RWPE2 (cell line): Measurements from ENCODE around the gene TMPRSS9.

ENCODE experiments used
- ATAC-seq: fragments of 200-7000 bp; cut with Tn5 transposase; 3 replicates; pipeline ENCODE4 v1.9.1; 2021; ENCODE audit warnings: low read depth
- DNase-seq: peaks from one replicate; pipeline ENCODE4 v3.0.0-alpha.2; 2020; ENCODE audit warnings: low spot score
- H3K27ac ChIP-seq: fragments of 450-650 bp; 2 replicates; pipeline ENCODE4 v1.5.1; 2017; ENCODE audit warnings: mild to moderate bottlenecking; ENCODE audit not compliant: poor library complexity, severe bottlenecking
- H3K27me3 ChIP-seq: fragments of 250-450 bp; sonication (Bioruptor Pico); 2 replicates; pipeline ENCODE4 v1.5.1; 2021; ENCODE audit warnings: mild to moderate bottlenecking, moderate library complexity; ENCODE audit not compliant: insufficient read depth, poor library complexity, severe bottlenecking
- H3K36me3 ChIP-seq: fragments of 250-450 bp; sonication (Bioruptor Pico); 2 replicates; pipeline ENCODE4 v1.5.1; 2020; ENCODE audit warnings: low read depth, mild to moderate bottlenecking, moderate library complexity
- H3K4me1 ChIP-seq: fragments of 250-450 bp; sonication (Bioruptor Pico); 2 replicates; pipeline ENCODE4 v1.5.1; 2021; ENCODE audit warnings: mild to moderate bottlenecking, moderate library complexity; ENCODE audit not compliant: insufficient read depth, poor library complexity, severe bottlenecking
- H3K4me3 ChIP-seq: fragments of 250-450 bp; sonication (Bioruptor Pico); 2 replicates; pipeline ENCODE4 v1.5.1; 2021; ENCODE audit warnings: mild to moderate bottlenecking, moderate library complexity; ENCODE audit not compliant: severe bottlenecking
- H3K9me3 ChIP-seq: fragments of 250-450 bp; sonication (Bioruptor Pico); 2 replicates; pipeline ENCODE4 v1.5.1; 2021; ENCODE audit warnings: mild to moderate bottlenecking, moderate library complexity; ENCODE audit not compliant: severe bottlenecking
- TF ChIP-seq, protein P1 (sequence below): fragments of 450-650 bp; IDR thresholded peaks from one replicate; pipeline ENCODE4 v1.5.1; 2017; ENCODE audit warnings: mild to moderate bottlenecking, moderate library complexity; ENCODE audit not compliant: poor library complexity, severe bottlenecking

The TMPRSS9 gene

DNA sequence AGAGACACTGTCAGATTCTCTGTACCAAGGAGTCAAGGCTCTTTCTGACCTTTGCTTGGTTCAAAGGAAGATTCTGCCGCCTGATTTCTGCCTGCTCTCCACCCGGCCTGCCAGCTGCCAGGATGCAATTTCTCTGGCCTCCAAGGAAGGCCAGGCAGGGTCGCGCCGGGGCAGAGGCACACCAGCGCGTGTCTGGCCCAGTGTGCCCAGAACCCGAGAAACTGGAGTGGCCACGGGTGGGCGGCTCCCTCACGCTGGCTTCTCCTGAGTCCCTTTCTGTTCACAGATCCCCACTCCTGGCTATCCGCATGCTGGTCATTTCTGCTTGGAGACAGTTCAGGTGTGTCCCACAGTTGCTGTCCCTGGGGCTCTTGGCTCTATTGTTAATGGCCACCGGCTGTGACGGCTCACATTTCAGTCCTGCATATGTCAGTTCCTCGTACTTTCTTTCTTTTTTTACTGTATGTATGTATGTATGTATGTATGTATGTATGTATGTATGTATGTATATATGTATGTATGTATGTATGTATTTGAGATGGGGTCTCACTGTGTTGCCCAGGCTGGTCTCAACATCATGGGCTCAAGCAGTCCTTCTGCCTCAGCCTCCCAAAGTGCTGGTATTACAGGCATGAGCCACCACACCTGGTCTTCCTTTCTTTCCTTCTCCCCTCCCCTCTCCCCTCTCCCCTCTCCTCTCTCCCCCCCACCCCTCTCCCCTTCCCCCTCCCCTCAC, 16.9 kb downstream of the TMPRSS9 start:
- no peaks in the 10 kb centered on the region for H3K27me3 ChIP-seq
- no peak for ATAC-seq
- no peaks in the 10 kb centered on the region for H3K36me3 ChIP-seq
- H3K9me3 ChIP-seq, result no peaks in the 10 kb centered on the region
- TF ChIP-seq, protein P1, sequence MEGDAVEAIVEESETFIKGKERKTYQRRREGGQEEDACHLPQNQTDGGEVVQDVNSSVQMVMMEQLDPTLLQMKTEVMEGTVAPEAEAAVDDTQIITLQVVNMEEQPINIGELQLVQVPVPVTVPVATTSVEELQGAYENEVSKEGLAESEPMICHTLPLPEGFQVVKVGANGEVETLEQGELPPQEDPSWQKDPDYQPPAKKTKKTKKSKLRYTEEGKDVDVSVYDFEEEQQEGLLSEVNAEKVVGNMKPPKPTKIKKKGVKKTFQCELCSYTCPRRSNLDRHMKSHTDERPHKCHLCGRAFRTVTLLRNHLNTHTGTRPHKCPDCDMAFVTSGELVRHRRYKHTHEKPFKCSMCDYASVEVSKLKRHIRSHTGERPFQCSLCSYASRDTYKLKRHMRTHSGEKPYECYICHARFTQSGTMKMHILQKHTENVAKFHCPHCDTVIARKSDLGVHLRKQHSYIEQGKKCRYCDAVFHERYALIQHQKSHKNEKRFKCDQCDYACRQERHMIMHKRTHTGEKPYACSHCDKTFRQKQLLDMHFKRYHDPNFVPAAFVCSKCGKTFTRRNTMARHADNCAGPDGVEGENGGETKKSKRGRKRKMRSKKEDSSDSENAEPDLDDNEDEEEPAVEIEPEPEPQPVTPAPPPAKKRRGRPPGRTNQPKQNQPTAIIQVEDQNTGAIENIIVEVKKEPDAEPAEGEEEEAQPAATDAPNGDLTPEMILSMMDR, result no peak
- H3K27ac ChIP-seq, result no peak overlapping the region
- H3K4me3 ChIP-seq, result no peak overlapping the region
- DNase-seq, result no peak
- H3K4me1 ChIP-seq, result no peaks in the 10 kb centered on the region

DNA sequence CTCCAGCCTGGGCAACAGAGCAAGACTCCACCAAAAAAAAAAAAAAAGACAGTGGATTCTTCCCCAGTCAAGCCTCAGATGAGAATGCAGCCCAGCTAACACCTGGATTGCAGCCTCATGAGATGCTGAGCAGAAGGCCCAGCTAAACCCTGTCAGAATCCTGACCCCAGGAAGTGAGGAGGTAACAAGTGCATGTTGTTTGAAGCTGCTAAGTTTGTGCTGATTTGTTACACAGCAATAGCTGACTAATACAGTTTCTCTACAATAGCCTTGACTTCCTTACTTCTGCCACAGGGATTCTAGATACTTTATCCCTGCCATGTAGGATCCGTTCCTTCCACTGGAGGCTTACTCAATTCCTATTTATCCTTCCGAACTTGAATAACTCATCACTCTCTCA, 20.5 kb downstream of the TMPRSS9 start:
- no peak overlapping the region for H3K27ac ChIP-seq
- TF ChIP-seq, protein P1, result no peak
- no peaks in the 10 kb centered on the region for H3K36me3 ChIP-seq
- H3K9me3 ChIP-seq, result no peaks in the 10 kb centered on the region
- H3K4me1 ChIP-seq, result no peaks in the 10 kb centered on the region
- no peak for DNase-seq
- no peaks in the 10 kb centered on the region for H3K27me3 ChIP-seq
- no peak overlapping the region for H3K4me3 ChIP-seq
- no peak for ATAC-seq

DNA sequence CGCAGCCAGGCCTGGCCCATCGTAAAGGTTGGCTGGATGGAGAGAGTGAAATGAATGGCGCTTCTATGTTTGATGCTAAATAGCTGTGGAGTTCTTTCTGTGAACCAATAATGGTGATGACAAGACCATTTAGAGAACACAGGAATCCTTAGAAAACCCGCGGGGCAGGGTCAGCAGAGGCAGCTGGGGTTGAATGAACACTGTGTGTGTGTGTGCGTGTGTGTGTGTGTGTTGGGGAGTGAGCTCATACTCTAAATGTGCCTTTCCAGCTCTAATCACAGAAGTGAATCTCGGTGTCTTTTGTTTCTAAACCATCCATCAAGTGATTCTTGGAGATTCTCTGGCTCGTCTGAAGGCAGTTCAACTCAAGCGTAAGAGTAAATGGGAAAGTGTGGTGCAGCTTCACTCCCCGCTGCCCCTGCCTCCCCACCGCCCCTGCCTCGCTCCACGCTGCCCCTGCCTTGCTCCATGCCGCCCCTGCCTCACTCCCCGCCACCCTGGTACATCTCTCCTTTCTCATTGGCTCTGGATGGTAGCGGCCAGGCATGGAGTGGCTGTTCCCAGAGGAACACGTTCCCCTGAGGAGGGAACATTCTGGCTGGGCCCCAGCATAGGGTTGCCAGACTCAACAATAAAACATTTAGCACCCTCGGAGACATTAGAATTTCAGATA, 21.2 kb downstream of the TMPRSS9 start:
- DNase-seq (no peak), ATAC-seq (no peak)
- H3K36me3 ChIP-seq, result no peaks in the 10 kb centered on the region
- TF ChIP-seq, protein P1, result no peak
- no peaks in the 10 kb centered on the region for H3K4me1 ChIP-seq
- no peaks in the 10 kb centered on the region for H3K9me3 ChIP-seq
- H3K4me3 ChIP-seq, result no peak overlapping the region
- no peak overlapping the region for H3K27ac ChIP-seq
- H3K27me3 ChIP-seq, result no peaks in the 10 kb centered on the region

DNA sequence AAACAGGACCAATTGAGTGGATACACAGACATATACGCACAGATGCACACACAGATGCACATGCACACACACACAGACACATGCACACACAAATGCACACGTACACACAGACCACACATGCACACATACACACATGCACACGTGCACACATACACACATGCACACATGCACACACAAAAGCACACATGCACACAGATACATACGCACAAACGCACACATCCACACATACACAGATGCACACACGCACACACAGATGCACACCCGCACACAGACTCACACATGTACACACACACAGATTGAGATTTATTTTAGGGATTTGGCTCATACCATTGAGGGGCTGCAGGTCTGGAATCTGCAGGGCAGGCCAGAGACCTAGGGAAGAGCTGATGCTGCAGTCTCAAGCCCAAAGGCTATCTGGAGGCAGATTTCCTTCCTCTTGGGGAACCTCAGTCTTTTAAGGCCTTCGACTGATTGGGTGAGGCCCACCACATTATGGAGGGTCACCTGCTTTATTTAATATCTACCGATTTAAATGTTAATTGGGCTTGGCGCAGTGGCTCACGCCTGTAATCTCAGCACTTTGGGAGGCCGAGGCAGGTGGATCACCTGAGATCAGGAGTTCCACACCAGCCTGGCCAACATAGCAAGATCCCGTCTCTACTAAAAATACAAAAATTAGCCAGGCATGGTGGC, 22.6 kb downstream of the TMPRSS9 start:
- Histone ChIP-seq H3K9me3 (no peaks in the 10 kb centered on the region), H3K4me1 (no peaks in the 10 kb centered on the region), H3K4me3 (no peak overlapping the region), H3K27ac (no peak overlapping the region), H3K27me3 (no peaks in the 10 kb centered on the region), H3K36me3 (no peaks in the 10 kb centered on the region)
- DNase-seq (no peak), ATAC-seq (no peak)
- TF ChIP-seq, protein P1, result no peak
